Liver (tissue), 9 donors: ENCODE measurements around the gene PRTFDC1. TPM values are rescaled to one million over a fixed set of nuclear protein-coding genes. Genes with fewer than 3 reads are reported as not detected.

Source experiments
- DNase-seq: peaks from one replicate; pipeline ENCODE4 v3.0.0-alpha.2; 2017; ENCODE audit warnings: low spot score
- H3K27ac ChIP-seq, 2 donors: one replicate each; pipeline ENCODE4 v1.7.0; 2013; ENCODE audit warnings: inconsistent platforms in 2 of 2, low read length in 2 of 2, control low read depth in 1 of 2, low read depth in 1 of 2, mild to moderate bottlenecking in 1 of 2
- H3K27me3 ChIP-seq, 4 donors: one replicate each; pipeline versions ENCODE4 v1.6.1 to v1.7.0; 2013; ENCODE audit warnings: low read length in 3 of 4, inconsistent platforms in 1 of 4, mild to moderate bottlenecking in 1 of 4, moderate library complexity in 1 of 4; ENCODE audit not compliant: control insufficient read depth in 4 of 4, insufficient read depth in 4 of 4
- H3K36me3 ChIP-seq, 4 donors: one replicate each; pipeline versions ENCODE4 v1.6.1 to v1.7.0; 2013; ENCODE audit warnings: low read length in 3 of 4, mild to moderate bottlenecking in 3 of 4, low read depth in 1 of 4, moderate library complexity in 1 of 4; ENCODE audit not compliant: control insufficient read depth in 4 of 4, insufficient read depth in 3 of 4
- H3K4me1 ChIP-seq, 4 donors: one replicate each; pipeline versions ENCODE4 v1.6.1 to v1.7.0; 2013; ENCODE audit warnings: low read length in 3 of 4, mild to moderate bottlenecking in 3 of 4, moderate library complexity in 1 of 4; ENCODE audit not compliant: control insufficient read depth in 4 of 4, insufficient read depth in 4 of 4
- H3K4me3 ChIP-seq, 3 donors: one replicate each; pipeline versions ENCODE4 v1.6.1 to v1.7.0; 2013; ENCODE audit warnings: low read length in 3 of 3, control low read depth in 1 of 3, low read depth in 1 of 3, mild to moderate bottlenecking in 1 of 3
- H3K9ac ChIP-seq, 2 donors: one replicate each; pipeline ENCODE4 v1.7.0; 2013; ENCODE audit warnings: low read length in 2 of 2, mild to moderate bottlenecking in 2 of 2, moderate library complexity in 2 of 2, control low read depth in 1 of 2, low read depth in 1 of 2
- H3K9me3 ChIP-seq, 4 donors: one replicate each; pipeline versions ENCODE4 v1.6.1 to v1.7.0; 2013; ENCODE audit warnings: low read length in 3 of 4; ENCODE audit not compliant: control insufficient read depth in 4 of 4
- EGR1 ChIP-seq, 2 donors: IDR thresholded peaks; 2 replicates each; pipeline ENCODE4 v1.6.1; 2016 to 2018; ENCODE audit warnings: antibody characterized with exemption in 2 of 2, low read depth in 2 of 2
- FOXA1 ChIP-seq: IDR thresholded peaks from 2 replicates; pipeline ENCODE4 v1.6.1; 2016; ENCODE audit warnings: antibody characterized with exemption
- FOXA2 ChIP-seq: IDR thresholded peaks from 2 replicates; pipeline ENCODE4 v1.6.1; 2016; ENCODE audit warnings: antibody characterized with exemption
- GABPA ChIP-seq, 2 donors: IDR thresholded peaks in 1 of 2; conservative IDR thresholded peaks in 1 of 2; 2 replicates each; pipeline ENCODE4 v1.6.1; 2016; ENCODE audit warnings: antibody characterized with exemption in 2 of 2, mild to moderate bottlenecking in 1 of 2, moderate library complexity in 1 of 2
- HNF4A ChIP-seq, 2 donors: conservative IDR thresholded peaks; 2 replicates each; pipeline ENCODE4 v1.6.1; 2016; ENCODE audit warnings: antibody characterized with exemption in 2 of 2, mild to moderate bottlenecking in 2 of 2
- HNF4G ChIP-seq: IDR thresholded peaks from 2 replicates; pipeline ENCODE4 v1.6.1; 2016; ENCODE audit warnings: antibody characterized with exemption
- JUND ChIP-seq, 2 donors: IDR thresholded peaks; 2 replicates each; pipeline ENCODE4 v1.6.1; 2016; ENCODE audit warnings: antibody characterized with exemption in 2 of 2
- NR2F2 ChIP-seq: IDR thresholded peaks from 2 replicates; pipeline ENCODE4 v1.6.1; 2016; ENCODE audit warnings: antibody characterized with exemption
- RAD21 ChIP-seq, 2 donors: IDR thresholded peaks; 2 replicates each; pipeline ENCODE4 v1.6.1; 2016; ENCODE audit warnings: antibody characterized with exemption in 2 of 2, mild to moderate bottlenecking in 2 of 2
- RXRA ChIP-seq, 2 donors: IDR thresholded peaks; 2 replicates each; pipeline ENCODE4 v1.6.1; 2017 to 2018; ENCODE audit warnings: antibody characterized with exemption in 2 of 2, mild to moderate bottlenecking in 1 of 2
- SP1 ChIP-seq: IDR thresholded peaks from 2 replicates; pipeline ENCODE4 v1.6.1; 2018; ENCODE audit warnings: antibody characterized with exemption, mild to moderate bottlenecking
- TAF1 ChIP-seq: conservative IDR thresholded peaks from 2 replicates; pipeline ENCODE4 v1.6.1; 2016; ENCODE audit warnings: antibody characterized with exemption, mild to moderate bottlenecking
- YY1 ChIP-seq: IDR thresholded peaks from 2 replicates; pipeline ENCODE4 v1.6.1; 2016; ENCODE audit warnings: antibody characterized with exemption, mild to moderate bottlenecking
- WGBS: extraction: QIAGEN DNeasy Blood & Tissue Kit; methylation state at CpG from one replicate; pipeline ENCODE4 v1.1.7; 2013; 5-methylcytosine and 5-hydroxymethylcytosine counted together
- polyA plus RNA-seq, 2 donors: library from polyadenylated mRNA; stranded (reverse) in 1 of 2; unstranded in 1 of 2; fragments of 200-250 nt in 1 of 2; fragments of >200 nt in 1 of 2; fragmentation: Nextera tagmentation in 1 of 2; extraction: Ambion mirVana in 1 of 2; gene quantifications; one replicate each; pipeline versions ENCODE4 v1.2.1 to v1.2.3, GENCODE V29; 2013 to 2015
- total RNA-seq, 2 donors: library from RNA; depleted of rRNA; stranded (reverse); fragments of >200 nt; gene quantifications; one replicate each; pipeline ENCODE4 v1.2.3, GENCODE V29; 2014
- TF ChIP-seq, protein P1 (sequence below): IDR thresholded peaks from 2 replicates; pipeline ENCODE4 v1.6.1; 2016; ENCODE audit warnings: antibody characterized with exemption
- TF ChIP-seq, protein P2 (sequence below): IDR thresholded peaks from 2 replicates; pipeline ENCODE4 v1.6.1; 2016; ENCODE audit warnings: antibody characterized with exemption, mild to moderate bottlenecking
- TF ChIP-seq, protein P3 (sequence below): fragments of 150-350 bp; IDR thresholded peaks from 2 replicates; pipeline ENCODE4 v1.5.1; 2017; ENCODE audit warnings: improper control_type of control experiment, low read depth, low read length; ENCODE audit not compliant: missing input control
- TF ChIP-seq, protein P4 (sequence below): IDR thresholded peaks from 2 replicates; pipeline ENCODE4 v1.6.1; 2016; ENCODE audit warnings: antibody characterized with exemption
- TF ChIP-seq, protein P5 (sequence below): IDR thresholded peaks from 2 replicates; pipeline ENCODE4 v1.6.1; 2016; ENCODE audit warnings: antibody characterized with exemption
- donor health status: healthy.
- donor health status: healthy.
- donor health status: healthy.
- donor health status: healthy.
- donor health status: healthy.

Gene PRTFDC1
- total and polyA plus RNA-seq, 4 donors = 0.93 to 3.1 (median 1.9) TPM

DNA sequence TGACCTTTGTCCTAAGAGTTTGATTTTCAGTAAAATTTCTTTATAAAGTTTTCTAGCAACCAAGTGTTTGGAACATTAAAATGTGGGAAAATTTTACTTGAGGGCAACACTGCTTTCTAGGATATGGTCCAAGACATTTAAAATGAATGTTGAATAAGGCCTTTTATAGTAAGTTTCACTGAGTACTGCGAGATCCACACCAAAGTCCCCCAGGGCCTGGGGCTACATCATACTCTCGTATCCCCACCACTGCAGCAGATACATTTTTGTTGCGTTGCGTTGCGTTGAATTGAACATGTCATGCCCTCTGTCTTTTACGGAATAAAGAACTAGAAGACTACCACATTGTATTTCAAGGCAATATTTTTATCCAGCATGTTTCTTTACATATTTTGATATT, 44.5 kb downstream of the PRTFDC1 start:
- Histone ChIP-seq H3K4me1 (no peaks in the 10 kb centered on the region), H3K27ac (no peak overlapping the region), H3K4me3 (no peak overlapping the region), H3K9ac (no peak overlapping the region), H3K27me3 (no peaks in the 10 kb centered on the region), H3K36me3 (no peaks in the 10 kb centered on the region), H3K9me3 (no peaks in the 10 kb centered on the region)
- no peak for DNase-seq
- 97% methylated on average over 6 of the region's 6 CpGs for WGBS
- TF ChIP-seq HNF4A (conservative IDR thresholded peaks at IDR 0.05) (no peak), NR2F2 (no peak), FOXA1 (no peak), YY1 (no peak)
- TF ChIP-seq, protein P1, sequence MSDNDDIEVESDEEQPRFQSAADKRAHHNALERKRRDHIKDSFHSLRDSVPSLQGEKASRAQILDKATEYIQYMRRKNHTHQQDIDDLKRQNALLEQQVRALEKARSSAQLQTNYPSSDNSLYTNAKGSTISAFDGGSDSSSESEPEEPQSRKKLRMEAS = no peak

DNA sequence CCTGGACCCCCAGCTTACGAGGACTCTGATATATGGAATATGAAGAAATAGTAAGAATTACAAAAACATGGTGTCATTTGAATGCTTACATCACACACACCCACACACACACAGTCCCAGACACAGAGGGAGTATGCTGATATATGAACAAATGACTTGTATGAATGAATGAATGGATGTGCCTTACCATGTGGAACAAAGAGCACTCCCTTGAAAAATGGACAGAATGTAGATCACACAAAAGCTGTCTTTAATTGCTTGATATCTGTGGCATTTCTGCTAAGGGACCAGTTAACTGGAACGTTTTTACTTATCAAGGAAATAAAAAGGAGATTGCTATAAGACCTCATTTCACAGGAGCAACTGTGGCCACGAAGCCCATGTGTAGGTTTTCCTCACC, 46.0 kb downstream of the PRTFDC1 start:
- TF ChIP-seq, protein P1 = no peak
- TF ChIP-seq YY1 (no peak), GABPA (IDR thresholded peaks at IDR 0.05 in 1 of 2, conservative IDR thresholded peaks at IDR 0.05 in 1 of 2) (no peak), HNF4A (conservative IDR thresholded peaks at IDR 0.05) (no peak), RAD21 (IDR thresholded peaks at IDR 0.05) (no peak), NR2F2 (no peak), SP1 (no peak), FOXA2 (no peak), RXRA (IDR thresholded peaks at IDR 0.05) (no peak), JUND (IDR thresholded peaks at IDR 0.05) (no peak), HNF4G (no peak), FOXA1 (no peak), EGR1 (IDR thresholded peaks at IDR 0.05; ENCODE audit: low read depth in 2 of 2) (no peak), TAF1 (no peak)
- TF ChIP-seq, protein P2, sequence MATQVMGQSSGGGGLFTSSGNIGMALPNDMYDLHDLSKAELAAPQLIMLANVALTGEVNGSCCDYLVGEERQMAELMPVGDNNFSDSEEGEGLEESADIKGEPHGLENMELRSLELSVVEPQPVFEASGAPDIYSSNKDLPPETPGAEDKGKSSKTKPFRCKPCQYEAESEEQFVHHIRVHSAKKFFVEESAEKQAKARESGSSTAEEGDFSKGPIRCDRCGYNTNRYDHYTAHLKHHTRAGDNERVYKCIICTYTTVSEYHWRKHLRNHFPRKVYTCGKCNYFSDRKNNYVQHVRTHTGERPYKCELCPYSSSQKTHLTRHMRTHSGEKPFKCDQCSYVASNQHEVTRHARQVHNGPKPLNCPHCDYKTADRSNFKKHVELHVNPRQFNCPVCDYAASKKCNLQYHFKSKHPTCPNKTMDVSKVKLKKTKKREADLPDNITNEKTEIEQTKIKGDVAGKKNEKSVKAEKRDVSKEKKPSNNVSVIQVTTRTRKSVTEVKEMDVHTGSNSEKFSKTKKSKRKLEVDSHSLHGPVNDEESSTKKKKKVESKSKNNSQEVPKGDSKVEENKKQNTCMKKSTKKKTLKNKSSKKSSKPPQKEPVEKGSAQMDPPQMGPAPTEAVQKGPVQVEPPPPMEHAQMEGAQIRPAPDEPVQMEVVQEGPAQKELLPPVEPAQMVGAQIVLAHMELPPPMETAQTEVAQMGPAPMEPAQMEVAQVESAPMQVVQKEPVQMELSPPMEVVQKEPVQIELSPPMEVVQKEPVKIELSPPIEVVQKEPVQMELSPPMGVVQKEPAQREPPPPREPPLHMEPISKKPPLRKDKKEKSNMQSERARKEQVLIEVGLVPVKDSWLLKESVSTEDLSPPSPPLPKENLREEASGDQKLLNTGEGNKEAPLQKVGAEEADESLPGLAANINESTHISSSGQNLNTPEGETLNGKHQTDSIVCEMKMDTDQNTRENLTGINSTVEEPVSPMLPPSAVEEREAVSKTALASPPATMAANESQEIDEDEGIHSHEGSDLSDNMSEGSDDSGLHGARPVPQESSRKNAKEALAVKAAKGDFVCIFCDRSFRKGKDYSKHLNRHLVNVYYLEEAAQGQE = no peak
- TF ChIP-seq, protein P3, sequence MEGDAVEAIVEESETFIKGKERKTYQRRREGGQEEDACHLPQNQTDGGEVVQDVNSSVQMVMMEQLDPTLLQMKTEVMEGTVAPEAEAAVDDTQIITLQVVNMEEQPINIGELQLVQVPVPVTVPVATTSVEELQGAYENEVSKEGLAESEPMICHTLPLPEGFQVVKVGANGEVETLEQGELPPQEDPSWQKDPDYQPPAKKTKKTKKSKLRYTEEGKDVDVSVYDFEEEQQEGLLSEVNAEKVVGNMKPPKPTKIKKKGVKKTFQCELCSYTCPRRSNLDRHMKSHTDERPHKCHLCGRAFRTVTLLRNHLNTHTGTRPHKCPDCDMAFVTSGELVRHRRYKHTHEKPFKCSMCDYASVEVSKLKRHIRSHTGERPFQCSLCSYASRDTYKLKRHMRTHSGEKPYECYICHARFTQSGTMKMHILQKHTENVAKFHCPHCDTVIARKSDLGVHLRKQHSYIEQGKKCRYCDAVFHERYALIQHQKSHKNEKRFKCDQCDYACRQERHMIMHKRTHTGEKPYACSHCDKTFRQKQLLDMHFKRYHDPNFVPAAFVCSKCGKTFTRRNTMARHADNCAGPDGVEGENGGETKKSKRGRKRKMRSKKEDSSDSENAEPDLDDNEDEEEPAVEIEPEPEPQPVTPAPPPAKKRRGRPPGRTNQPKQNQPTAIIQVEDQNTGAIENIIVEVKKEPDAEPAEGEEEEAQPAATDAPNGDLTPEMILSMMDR = no peak
- TF ChIP-seq, protein P4, sequence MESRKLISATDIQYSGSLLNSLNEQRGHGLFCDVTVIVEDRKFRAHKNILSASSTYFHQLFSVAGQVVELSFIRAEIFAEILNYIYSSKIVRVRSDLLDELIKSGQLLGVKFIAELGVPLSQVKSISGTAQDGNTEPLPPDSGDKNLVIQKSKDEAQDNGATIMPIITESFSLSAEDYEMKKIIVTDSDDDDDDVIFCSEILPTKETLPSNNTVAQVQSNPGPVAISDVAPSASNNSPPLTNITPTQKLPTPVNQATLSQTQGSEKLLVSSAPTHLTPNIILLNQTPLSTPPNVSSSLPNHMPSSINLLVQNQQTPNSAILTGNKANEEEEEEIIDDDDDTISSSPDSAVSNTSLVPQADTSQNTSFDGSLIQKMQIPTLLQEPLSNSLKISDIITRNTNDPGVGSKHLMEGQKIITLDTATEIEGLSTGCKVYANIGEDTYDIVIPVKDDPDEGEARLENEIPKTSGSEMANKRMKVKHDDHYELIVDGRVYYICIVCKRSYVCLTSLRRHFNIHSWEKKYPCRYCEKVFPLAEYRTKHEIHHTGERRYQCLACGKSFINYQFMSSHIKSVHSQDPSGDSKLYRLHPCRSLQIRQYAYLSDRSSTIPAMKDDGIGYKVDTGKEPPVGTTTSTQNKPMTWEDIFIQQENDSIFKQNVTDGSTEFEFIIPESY = no peak
- TF ChIP-seq, protein P5, sequence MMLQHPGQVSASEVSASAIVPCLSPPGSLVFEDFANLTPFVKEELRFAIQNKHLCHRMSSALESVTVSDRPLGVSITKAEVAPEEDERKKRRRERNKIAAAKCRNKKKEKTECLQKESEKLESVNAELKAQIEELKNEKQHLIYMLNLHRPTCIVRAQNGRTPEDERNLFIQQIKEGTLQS = no peak
- Histone ChIP-seq H3K9me3 (no peaks in the 10 kb centered on the region), H3K36me3 (no peaks in the 10 kb centered on the region), H3K4me3 (no peak overlapping the region), H3K27ac (no peak overlapping the region), H3K4me1 (peaks cover 0 to 3% (median 0%) of the 10 kb centered on the region in 4 donors), H3K9ac (no peak overlapping the region), H3K27me3 (no peaks in the 10 kb centered on the region)
- no peak for DNase-seq
- 86% methylated on average over 3 of the region's 3 CpGs for WGBS
